ENCODE measurements around the gene ERG. TPM values are rescaled to one million over a fixed set of nuclear protein-coding genes. Genes with fewer than 3 reads are reported as not detected.

ERG gene
- total RNA-seq, 2 experiments from 2014 or later = not detected

DNA sequence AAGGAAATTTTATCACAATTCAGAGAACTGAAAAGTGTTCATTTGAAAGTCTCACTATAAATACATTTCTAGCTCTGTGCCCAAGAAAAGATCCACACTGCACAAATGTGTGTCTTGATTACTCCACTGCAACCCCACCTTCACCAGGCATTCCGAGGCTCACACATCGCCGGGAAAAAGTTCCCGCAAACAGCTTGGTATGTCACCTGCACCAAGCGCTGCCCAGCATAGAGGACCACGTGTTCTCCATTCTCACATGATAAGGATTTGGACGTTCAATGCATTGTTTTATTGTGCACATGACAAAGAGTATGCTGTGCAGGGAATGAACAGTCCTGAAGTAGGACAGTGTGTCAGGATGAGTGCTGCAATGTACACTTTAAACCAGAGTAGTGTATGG is 70.1 kb downstream of the ERG start:
- no peak overlapping the region for H3K27ac ChIP-seq (ENCODE audit: low read depth, low read length, poor library complexity, severe bottlenecking)
- H3K4me3 ChIP-seq (ENCODE audit: low read depth, low read length, poor library complexity, severe bottlenecking) = no peak overlapping the region
- no peak for DNase-seq (ENCODE audit: low spot score)
- no peaks in the 10 kb centered on the region for H3K4me1 ChIP-seq (ENCODE audit: insufficient read depth, low read length, poor library complexity, severe bottlenecking)
- H2AFZ ChIP-seq (ENCODE audit: low read length) = no peak overlapping the region
- no peaks in the 10 kb centered on the region for H3K9me2 ChIP-seq (ENCODE audit: insufficient read depth, low read length)
- ChIA-PET CTCF (ENCODE audit: unreplicated experiment) (no interaction called here), POLR2A (interaction anchor here (0.6 kb wide), 1 partner anchor 1322 kb away, joined by 3 read pairs; no protein-coding TSS in a partner anchor)
- H4K20me1 ChIP-seq (ENCODE audit: insufficient read depth, low read length) = no peaks in the 10 kb centered on the region
- BruUV-seq (replicated peaks) = no TSS peak
- H3K9me3 ChIP-seq (ENCODE audit: low read length) = no peaks in the 10 kb centered on the region
- TF ChIP-seq, protein P1, sequence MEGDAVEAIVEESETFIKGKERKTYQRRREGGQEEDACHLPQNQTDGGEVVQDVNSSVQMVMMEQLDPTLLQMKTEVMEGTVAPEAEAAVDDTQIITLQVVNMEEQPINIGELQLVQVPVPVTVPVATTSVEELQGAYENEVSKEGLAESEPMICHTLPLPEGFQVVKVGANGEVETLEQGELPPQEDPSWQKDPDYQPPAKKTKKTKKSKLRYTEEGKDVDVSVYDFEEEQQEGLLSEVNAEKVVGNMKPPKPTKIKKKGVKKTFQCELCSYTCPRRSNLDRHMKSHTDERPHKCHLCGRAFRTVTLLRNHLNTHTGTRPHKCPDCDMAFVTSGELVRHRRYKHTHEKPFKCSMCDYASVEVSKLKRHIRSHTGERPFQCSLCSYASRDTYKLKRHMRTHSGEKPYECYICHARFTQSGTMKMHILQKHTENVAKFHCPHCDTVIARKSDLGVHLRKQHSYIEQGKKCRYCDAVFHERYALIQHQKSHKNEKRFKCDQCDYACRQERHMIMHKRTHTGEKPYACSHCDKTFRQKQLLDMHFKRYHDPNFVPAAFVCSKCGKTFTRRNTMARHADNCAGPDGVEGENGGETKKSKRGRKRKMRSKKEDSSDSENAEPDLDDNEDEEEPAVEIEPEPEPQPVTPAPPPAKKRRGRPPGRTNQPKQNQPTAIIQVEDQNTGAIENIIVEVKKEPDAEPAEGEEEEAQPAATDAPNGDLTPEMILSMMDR (conservative IDR thresholded peaks at IDR 0.05; ENCODE audit: low read length) = no peak
- TF ChIP-seq EZH2phosphoT487 (IDR thresholded peaks at IDR 0.05; ENCODE audit: borderline replicate concordance, low read depth, low read length) = no peak
- H3K79me2 ChIP-seq (ENCODE audit: insufficient read depth, low read depth, low read length) = no peaks in the 10 kb centered on the region
- no peak overlapping the region for H3K4me2 ChIP-seq (ENCODE audit: low read length)
- intact Hi-C loops (cut with micrococcal nuclease; ENCODE audit: unreplicated experiment) = no loop called here
- H3K36me3 ChIP-seq (ENCODE audit: insufficient read depth, low read length) = no peaks in the 10 kb centered on the region

DNA sequence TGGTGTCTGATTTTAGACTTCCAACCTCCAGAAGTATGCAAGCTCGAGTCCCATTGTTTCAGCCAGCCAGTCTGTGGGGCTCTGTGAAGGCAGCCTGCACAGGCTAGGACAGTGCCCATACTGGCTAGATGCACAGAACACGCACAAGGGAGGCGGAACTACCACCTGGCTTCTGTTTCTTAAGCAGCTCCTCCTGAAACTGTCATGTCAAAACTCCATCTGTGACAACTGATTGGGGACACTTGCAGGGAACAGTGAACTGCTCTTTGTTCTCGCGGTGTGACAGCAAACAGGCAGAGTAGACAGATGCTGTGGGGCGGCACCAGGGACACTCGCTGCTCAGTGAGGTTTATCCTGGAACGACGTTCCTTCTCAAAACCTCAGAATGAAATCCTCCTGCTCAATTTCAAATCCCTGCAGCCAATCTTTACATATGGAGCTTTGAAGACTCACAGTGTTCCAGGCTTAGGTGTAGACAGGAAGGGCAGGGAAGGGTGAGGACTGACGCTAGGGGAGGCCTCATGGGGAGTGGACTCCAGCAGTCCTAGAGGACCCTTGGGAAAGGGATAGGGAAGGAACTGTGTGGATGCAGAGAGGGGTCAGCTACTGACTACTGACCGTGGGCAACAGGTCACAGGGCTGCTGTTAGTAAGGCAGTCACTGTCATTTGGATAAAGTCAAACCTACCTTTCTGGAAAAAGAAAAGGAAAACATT is 73.8 kb downstream of the ERG start:
- H3K36me3 ChIP-seq (ENCODE audit: insufficient read depth, low read length) = no peaks in the 10 kb centered on the region
- CTCF ChIA-PET (ENCODE audit: unreplicated experiment) = interaction anchor here (0.5 kb wide), 1 partner anchor 1185 kb away, joined by 3 read pairs; no protein-coding TSS in a partner anchor
- no peaks in the 10 kb centered on the region for H3K9me2 ChIP-seq (ENCODE audit: insufficient read depth, low read length)
- intact Hi-C loops (cut with micrococcal nuclease; ENCODE audit: unreplicated experiment) = no loop called here
- DNase-seq (ENCODE audit: low spot score) = no peak
- no peak overlapping the region for H3K4me2 ChIP-seq (ENCODE audit: low read length)
- no peak for TF ChIP-seq EZH2phosphoT487 (IDR thresholded peaks at IDR 0.05; ENCODE audit: borderline replicate concordance, low read depth, low read length)
- TF ChIP-seq, protein P1 (conservative IDR thresholded peaks at IDR 0.05; ENCODE audit: low read length) = no peak
- H2AFZ ChIP-seq (ENCODE audit: low read length) = no peak overlapping the region
- H4K20me1 ChIP-seq (ENCODE audit: insufficient read depth, low read length) = no peaks in the 10 kb centered on the region
- POLR2A ChIA-PET = no interaction called here
- no peak overlapping the region for H3K27ac ChIP-seq (ENCODE audit: low read depth, low read length, poor library complexity, severe bottlenecking)
- H3K4me3 ChIP-seq (ENCODE audit: low read depth, low read length, poor library complexity, severe bottlenecking) = no peak overlapping the region
- no peaks in the 10 kb centered on the region for H3K9me3 ChIP-seq (ENCODE audit: low read length)
- no peaks in the 10 kb centered on the region for H3K79me2 ChIP-seq (ENCODE audit: insufficient read depth, low read depth, low read length)
- no TSS peak for BruUV-seq (replicated peaks)
- H3K4me1 ChIP-seq (ENCODE audit: insufficient read depth, low read length, poor library complexity, severe bottlenecking) = no peaks in the 10 kb centered on the region

DNA sequence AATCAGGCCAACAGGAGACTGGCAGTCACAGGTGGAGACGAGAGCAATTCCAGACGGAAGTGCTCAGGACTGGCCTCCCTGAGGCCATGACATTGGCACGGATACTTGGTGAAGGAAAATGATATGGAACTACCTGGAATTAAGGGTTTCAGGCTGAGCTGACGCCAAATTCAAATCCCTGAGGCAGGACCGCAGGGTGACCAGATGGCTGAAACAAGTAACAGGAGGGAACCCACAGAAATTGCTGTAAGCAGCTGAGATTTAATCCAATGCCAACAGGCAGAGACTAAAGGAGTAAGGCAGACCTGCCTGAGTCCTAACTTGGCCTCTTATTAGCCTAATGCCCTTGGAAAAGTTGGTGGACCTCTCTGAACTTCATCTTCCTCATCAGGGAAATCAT is 76.2 kb downstream of the ERG start:
- POLR2A ChIA-PET = no interaction called here
- CTCF ChIA-PET (ENCODE audit: unreplicated experiment) = interaction anchor here (0.5 kb wide), 1 partner anchor 70 kb away, joined by 3 read pairs; no protein-coding TSS in a partner anchor
- DNase-seq (ENCODE audit: low spot score) = no peak
- no peak overlapping the region for H3K4me2 ChIP-seq (ENCODE audit: low read length)
- no peaks in the 10 kb centered on the region for H3K9me2 ChIP-seq (ENCODE audit: insufficient read depth, low read length)
- no peaks in the 10 kb centered on the region for H3K4me1 ChIP-seq (ENCODE audit: insufficient read depth, low read length, poor library complexity, severe bottlenecking)
- H2AFZ ChIP-seq (ENCODE audit: low read length) = no peak overlapping the region
- H3K79me2 ChIP-seq (ENCODE audit: insufficient read depth, low read depth, low read length) = no peaks in the 10 kb centered on the region
- TF ChIP-seq, protein P1 (conservative IDR thresholded peaks at IDR 0.05; ENCODE audit: low read length) = no peak
- TF ChIP-seq EZH2phosphoT487 (IDR thresholded peaks at IDR 0.05; ENCODE audit: borderline replicate concordance, low read depth, low read length) = no peak
- no TSS peak for BruUV-seq (replicated peaks)
- H3K27ac ChIP-seq (ENCODE audit: low read depth, low read length, poor library complexity, severe bottlenecking) = no peak overlapping the region
- intact Hi-C loops (cut with micrococcal nuclease; ENCODE audit: unreplicated experiment) = no loop called here
- H3K4me3 ChIP-seq (ENCODE audit: low read depth, low read length, poor library complexity, severe bottlenecking) = no peak overlapping the region
- H3K36me3 ChIP-seq (ENCODE audit: insufficient read depth, low read length) = no peaks in the 10 kb centered on the region
- no peaks in the 10 kb centered on the region for H4K20me1 ChIP-seq (ENCODE audit: insufficient read depth, low read length)
- H3K9me3 ChIP-seq (ENCODE audit: low read length) = no peaks in the 10 kb centered on the region

Measured in OCI-LY7 (cell line).